Keratinocyte (primary cell): ENCODE measurements around the gene KRTAP1-1.

Experiments used
- CTCF ChIP-seq, 3 experiments: IDR thresholded peaks in 1 of 3; conservative IDR thresholded peaks in 1 of 3; optimal IDR thresholded peaks in 1 of 3; 2 replicates in 2 of 3; 3 replicates in 1 of 3; pipeline versions ENCODE3 to v1.5.1; 2011; ENCODE audit warnings: low read length in 3 of 3, mild to moderate bottlenecking in 3 of 3, moderate library complexity in 2 of 3, control low read depth in 1 of 3, inconsistent platforms in 1 of 3; ENCODE audit not compliant: insufficient read depth in 2 of 3; ENCODE audit errors: extremely low read depth in 1 of 3
- EZH2 ChIP-seq: IDR thresholded peaks from one replicate; pipeline ENCODE4 v1.6.1; 2012; ENCODE audit warnings: inconsistent platforms, mild to moderate bottlenecking, low read length, moderate library complexity

- no peak for TF ChIP-seq CTCF (optimal IDR thresholded peaks at IDR 0.05 in 1 of 3, IDR thresholded peaks at IDR 0.05 in 1 of 3, conservative IDR thresholded peaks at IDR 0.05 in 1 of 3; ENCODE audit: extremely low read depth in 1 of 3, insufficient read depth in 2 of 3, low read length in 3 of 3)
- TF ChIP-seq EZH2 = no peak
Measured at GRCh38 chr17:41064301-41064700, 23.1 kb upstream of the KRTAP1-1 start.
